Fibroblast of lung (primary cell): Measurements from ENCODE around the gene PARP8. TPM values are rescaled to one million over a fixed set of nuclear protein-coding genes. Genes with fewer than 3 reads are reported as not detected.
A peak's percentile ranks its signal among the peaks of the same experiment; 100 is the strongest.

Source experiments
- DNase-seq, 2 donors: peaks; one replicate each; pipeline versions ENCODE4 v3.0.0 to v3.0.0-alpha.2; 2010; ENCODE audit warnings: low read depth in 2 of 2
- H2AFZ ChIP-seq: 2 replicates; pipeline ENCODE4 v1.5.1; 2012; ENCODE audit warnings: low read length, control low read depth, inconsistent platforms
- H3K27ac ChIP-seq: 2 replicates; pipeline ENCODE4 v1.5.1; 2011; ENCODE audit warnings: low read length, control low read depth; ENCODE audit not compliant: insufficient read depth
- H3K27me3 ChIP-seq: 2 replicates; pipeline ENCODE4 v1.5.1; 2011; ENCODE audit warnings: mild to moderate bottlenecking, low read length; ENCODE audit not compliant: control insufficient read depth, insufficient read depth
- H3K36me3 ChIP-seq: 2 replicates; pipeline ENCODE4 v1.5.1; 2011; ENCODE audit warnings: low read length; ENCODE audit not compliant: control insufficient read depth, insufficient read depth
- H3K4me1 ChIP-seq: 2 replicates; pipeline ENCODE4 v1.5.1; 2011; ENCODE audit warnings: low read length; ENCODE audit not compliant: control insufficient read depth, insufficient read depth; ENCODE audit errors: extremely low read depth
- H3K4me2 ChIP-seq: 2 replicates; pipeline ENCODE4 v1.5.1; 2011; ENCODE audit warnings: low read length, control low read depth; ENCODE audit not compliant: insufficient read depth; ENCODE audit errors: extremely low read depth
- H3K4me3 ChIP-seq, 4 experiments: fragments of 200-600 bp in 1 of 4; sonication (generic) in 1 of 4; replicated peaks in 1 of 4; 2 replicates each; pipeline ENCODE4 v1.5.1; 2011 to 2016; ENCODE audit warnings: low read length in 4 of 4, low read depth in 3 of 4, mild to moderate bottlenecking in 3 of 4, control low read depth in 2 of 4, inconsistent platforms in 1 of 4, mixed read lengths in 1 of 4; ENCODE audit not compliant: insufficient read depth in 1 of 4; ENCODE audit errors: control extremely low read depth in 1 of 4
- H3K79me2 ChIP-seq: 2 replicates; pipeline ENCODE4 v1.5.1; 2012; ENCODE audit warnings: mild to moderate bottlenecking, low read length, inconsistent platforms; ENCODE audit not compliant: control insufficient read depth, insufficient read depth
- H3K9ac ChIP-seq: 2 replicates; pipeline ENCODE4 v1.5.1; 2011; ENCODE audit warnings: mild to moderate bottlenecking, low read length, control low read depth; ENCODE audit not compliant: insufficient read depth
- H3K9me3 ChIP-seq: 2 replicates; pipeline ENCODE4 v1.5.1; 2012; ENCODE audit warnings: low read depth, low read length; ENCODE audit not compliant: control insufficient read depth, insufficient read depth
- H4K20me1 ChIP-seq: 2 replicates; pipeline ENCODE4 v1.5.1; 2011; ENCODE audit warnings: low read length; ENCODE audit not compliant: control insufficient read depth, insufficient read depth; ENCODE audit errors: extremely low read depth
- CTCF ChIP-seq, 2 donors: IDR thresholded peaks in 1 of 2; conservative IDR thresholded peaks in 1 of 2; 1 replicate in 1 of 2; 2 replicates in 1 of 2; pipeline ENCODE4 v1.5.1; 2011 to 2012; ENCODE audit warnings: low read length in 2 of 2, control low read depth in 1 of 2, inconsistent platforms in 1 of 2, low read depth in 1 of 2, mild to moderate bottlenecking in 1 of 2
- EZH2 ChIP-seq: IDR thresholded peaks from 2 replicates; pipeline ENCODE4 v1.5.1; 2012; ENCODE audit warnings: low read length, control low read depth, mild to moderate bottlenecking; ENCODE audit errors: missing control alignments
- polyA plus RNA-seq, 2 donors: library from polyadenylated mRNA; depleted of rRNA in 1 of 2; stranded (reverse) in 1 of 2; unstranded in 1 of 2; fragments of >200 nt; gene quantifications; 2 replicates each; pipeline ENCODE4 v1.2.1, GENCODE V29; 2011 to 2012; ENCODE audit warnings: missing spikeins in 1 of 2
- total RNA-seq: library from RNA; depleted of rRNA; stranded (reverse); fragments of >200 nt; gene quantifications from 2 replicates; pipeline ENCODE4 v1.2.1, GENCODE V29; 2014

PARP8 gene
- total and polyA plus RNA-seq, 2 donors (not counting 1 experiment from before 2014, with no cell fraction given), result 13.8 to 24.6 TPM

- DNase-seq, result peak in 1 of 2 donors; percentile 5
- no peaks in the 10 kb centered on the region for H3K27me3 ChIP-seq
- H3K4me2 ChIP-seq, result no peak overlapping the region
- H4K20me1 ChIP-seq, result no peaks in the 10 kb centered on the region
- H3K9ac ChIP-seq, result no peak overlapping the region
- H3K4me3 ChIP-seq, result no peak overlapping the region
- no peaks in the 10 kb centered on the region for H3K4me1 ChIP-seq
- H3K9me3 ChIP-seq, result no peaks in the 10 kb centered on the region
- H2AFZ ChIP-seq, result no peak overlapping the region
- H3K27ac ChIP-seq, result no peak overlapping the region
- no peaks in the 10 kb centered on the region for H3K79me2 ChIP-seq
- no peaks in the 10 kb centered on the region for H3K36me3 ChIP-seq
- TF ChIP-seq CTCF (conservative IDR thresholded peaks at IDR 0.05 in 1 of 2, IDR thresholded peaks at IDR 0.05 in 1 of 2; ENCODE audit: low read depth in 1 of 2, low read length in 2 of 2), result no peak
- no peak for TF ChIP-seq EZH2
Measured at GRCh38 chr5:50720061-50720710, 53.7 kb downstream of the PARP8 start.

- H3K4me1 ChIP-seq, result no peaks in the 10 kb centered on the region
- H4K20me1 ChIP-seq, result no peaks in the 10 kb centered on the region
- no peak overlapping the region for H2AFZ ChIP-seq
- DNase-seq, result no peak
- no peak overlapping the region for H3K9ac ChIP-seq
- no peak overlapping the region for H3K27ac ChIP-seq
- no peak for TF ChIP-seq CTCF (conservative IDR thresholded peaks at IDR 0.05 in 1 of 2, IDR thresholded peaks at IDR 0.05 in 1 of 2; ENCODE audit: low read depth in 1 of 2, low read length in 2 of 2)
- no peak for TF ChIP-seq EZH2
- H3K4me3 ChIP-seq, result no peak overlapping the region
- no peaks in the 10 kb centered on the region for H3K79me2 ChIP-seq
- no peak overlapping the region for H3K4me2 ChIP-seq
- no peaks in the 10 kb centered on the region for H3K36me3 ChIP-seq
- no peaks in the 10 kb centered on the region for H3K9me3 ChIP-seq
- H3K27me3 ChIP-seq, result no peaks in the 10 kb centered on the region
Measured at GRCh38 chr5:50722223-50722622, 55.8 kb downstream of the PARP8 start.

GRCh38 chr5:50724262-50724661 is 57.8 kb downstream of the PARP8 start:
- Histone ChIP-seq H4K20me1 (no peaks in the 10 kb centered on the region), H3K36me3 (no peaks in the 10 kb centered on the region), H3K27me3 (no peaks in the 10 kb centered on the region), H2AFZ (no peak overlapping the region), H3K79me2 (no peaks in the 10 kb centered on the region), H3K27ac (no peak overlapping the region), H3K9ac (no peak overlapping the region), H3K9me3 (no peaks in the 10 kb centered on the region), H3K4me1 (no peaks in the 10 kb centered on the region), H3K4me2 (no peak overlapping the region), H3K4me3 (no peak overlapping the region)
- DNase-seq, result no peak
- no peak for TF ChIP-seq EZH2
- no peak for TF ChIP-seq CTCF (conservative IDR thresholded peaks at IDR 0.05 in 1 of 2, IDR thresholded peaks at IDR 0.05 in 1 of 2; ENCODE audit: low read depth in 1 of 2, low read length in 2 of 2)
